Measurements from ENCODE around the gene PNMT.

- TF ChIP-seq ZNF564 (CRISPR knock-in tag; IDR thresholded peaks at IDR 0.05) (no peak), HNF1A (IDR thresholded peaks at IDR 0.05; ENCODE audit: low read depth) (no peak), HNF1A (CRISPR knock-in tag; IDR thresholded peaks at IDR 0.05; ENCODE audit: borderline replicate concordance) (no peak), NFYB (CRISPR knock-in tag; IDR thresholded peaks at IDR 0.05) (no peak), ZBTB38 (CRISPR knock-in tag; IDR thresholded peaks at IDR 0.05) (no peak), ELF1 (CRISPR knock-in tag; IDR thresholded peaks at IDR 0.05) (no peak), ZNF792 (CRISPR knock-in tag; IDR thresholded peaks at IDR 0.05) (no peak), ZNF282 (IDR thresholded peaks at IDR 0.05; ENCODE audit: partially characterized antibody) (no peak), POLR2AphosphoS5 (IDR thresholded peaks at IDR 0.05; ENCODE audit: low read depth, low read length) (no peak), MATR3 (CRISPR knock-in tag; IDR thresholded peaks at IDR 0.05) (no peak), ZNF598 (CRISPR knock-in tag; IDR thresholded peaks at IDR 0.05; ENCODE audit: borderline replicate concordance) (no peak), PHF8 (CRISPR knock-in tag; IDR thresholded peaks at IDR 0.05) (no peak)
- TF ChIP-seq, protein P1, sequence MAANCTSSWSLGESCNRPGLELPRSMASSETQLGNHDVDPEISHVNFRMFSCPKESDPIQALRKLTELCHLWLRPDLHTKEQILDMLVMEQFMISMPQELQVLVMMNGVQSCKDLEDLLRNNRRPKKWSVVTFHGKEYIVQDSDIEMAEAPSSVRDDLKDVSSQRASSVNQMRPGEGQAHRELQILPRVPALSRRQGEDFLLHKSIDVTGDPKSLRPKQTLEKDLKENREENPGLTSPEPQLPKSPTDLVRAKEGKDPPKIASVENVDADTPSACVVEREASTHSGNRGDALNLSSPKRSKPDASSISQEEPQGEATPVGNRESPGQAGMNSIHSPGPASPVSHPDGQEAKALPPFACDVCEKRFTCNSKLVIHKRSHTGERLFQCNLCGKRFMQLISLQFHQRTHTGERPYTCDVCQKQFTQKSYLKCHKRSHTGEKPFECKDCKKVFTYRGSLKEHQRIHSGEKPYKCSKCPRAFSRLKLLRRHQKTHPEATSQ (CRISPR knock-in tag; IDR thresholded peaks at IDR 0.05; ENCODE audit: borderline replicate concordance), result no peak
These were observed 48.8 kb downstream of the PNMT start for GRCh38 chr17:39716879-39717536.
